Brain microvascular endothelial cell (primary cell): Measurements from ENCODE around the gene TADA2B.

ENCODE experiments used
- DNase-seq: peaks from one replicate; pipeline ENCODE4 v3.0.0-alpha.2; 2020
- H3K27ac ChIP-seq: fragments of 250-450 bp; sonication (Bioruptor Pico); 2 replicates; pipeline ENCODE4 v1.5.1; 2020; ENCODE audit warnings: mild to moderate bottlenecking, moderate library complexity
- H3K27me3 ChIP-seq: fragments of 250-450 bp; sonication (Bioruptor Pico); replicated peaks from 2 replicates; pipeline ENCODE4 v1.5.1; 2020; ENCODE audit warnings: mild to moderate bottlenecking
- H3K36me3 ChIP-seq: fragments of 250-450 bp; sonication (Bioruptor Pico); replicated peaks from 2 replicates; pipeline ENCODE4 v1.5.1; 2020; ENCODE audit warnings: mild to moderate bottlenecking
- H3K4me3 ChIP-seq: 2 replicates; pipeline ENCODE4 v1.5.1; 2011; ENCODE audit warnings: low read depth, mild to moderate bottlenecking, control low read depth, low read length, moderate library complexity
- in situ Hi-C: cut with HindIII; loops from 2 replicates; pipeline ENCODE4 v1.10.0; 2017; ENCODE audit warnings: low sequenced_read_pairs, low pct_ligation_motif_present
- TF ChIP-seq, protein P1 (sequence below): IDR thresholded peaks from 2 replicates; pipeline ENCODE4 v1.5.1; 2011; ENCODE audit warnings: low read depth, mild to moderate bottlenecking, moderate library complexity, low read length, control low read depth, inconsistent platforms; ENCODE audit errors: missing control alignments

Gene TADA2B

DNA sequence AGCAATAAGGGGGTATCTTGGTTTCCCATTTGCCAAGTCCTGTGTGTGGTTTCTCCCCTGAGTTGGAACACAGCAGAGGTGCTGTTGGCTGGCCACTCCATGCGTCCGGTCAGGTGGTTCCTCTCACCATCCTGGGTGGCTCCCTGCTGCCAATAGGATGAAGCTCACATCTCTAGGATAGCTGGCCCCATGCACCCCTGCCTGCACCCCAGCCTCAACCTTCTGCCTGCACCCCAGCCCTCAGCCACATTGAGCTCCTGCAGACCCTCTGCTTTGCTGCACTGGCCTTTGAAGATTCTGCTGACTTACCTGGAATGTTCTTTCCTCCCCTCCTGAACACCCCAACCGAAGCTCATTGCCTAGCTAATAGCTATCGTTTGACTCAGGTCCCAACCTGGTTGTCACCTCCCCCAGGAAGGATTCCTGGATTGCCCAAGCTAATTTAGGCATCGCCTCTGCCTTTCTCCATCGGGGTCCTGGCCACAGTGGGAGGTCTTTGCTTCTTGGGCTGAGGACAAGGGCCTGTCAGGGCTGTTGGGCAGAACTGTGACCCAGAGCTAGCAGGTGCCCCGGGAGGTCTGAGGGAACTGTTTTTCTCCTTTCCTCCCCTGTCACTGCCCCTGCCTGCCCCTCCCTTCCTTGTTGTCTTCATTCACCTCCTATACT, 61.3 kb downstream of the TADA2B start:
- H3K36me3 ChIP-seq, result no peaks in the 10 kb centered on the region
- in situ Hi-C loops, result no loop called here
- no peak overlapping the region for H3K27ac ChIP-seq
- no peak overlapping the region for H3K4me3 ChIP-seq
- TF ChIP-seq, protein P1, sequence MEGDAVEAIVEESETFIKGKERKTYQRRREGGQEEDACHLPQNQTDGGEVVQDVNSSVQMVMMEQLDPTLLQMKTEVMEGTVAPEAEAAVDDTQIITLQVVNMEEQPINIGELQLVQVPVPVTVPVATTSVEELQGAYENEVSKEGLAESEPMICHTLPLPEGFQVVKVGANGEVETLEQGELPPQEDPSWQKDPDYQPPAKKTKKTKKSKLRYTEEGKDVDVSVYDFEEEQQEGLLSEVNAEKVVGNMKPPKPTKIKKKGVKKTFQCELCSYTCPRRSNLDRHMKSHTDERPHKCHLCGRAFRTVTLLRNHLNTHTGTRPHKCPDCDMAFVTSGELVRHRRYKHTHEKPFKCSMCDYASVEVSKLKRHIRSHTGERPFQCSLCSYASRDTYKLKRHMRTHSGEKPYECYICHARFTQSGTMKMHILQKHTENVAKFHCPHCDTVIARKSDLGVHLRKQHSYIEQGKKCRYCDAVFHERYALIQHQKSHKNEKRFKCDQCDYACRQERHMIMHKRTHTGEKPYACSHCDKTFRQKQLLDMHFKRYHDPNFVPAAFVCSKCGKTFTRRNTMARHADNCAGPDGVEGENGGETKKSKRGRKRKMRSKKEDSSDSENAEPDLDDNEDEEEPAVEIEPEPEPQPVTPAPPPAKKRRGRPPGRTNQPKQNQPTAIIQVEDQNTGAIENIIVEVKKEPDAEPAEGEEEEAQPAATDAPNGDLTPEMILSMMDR, result no peak
- no peak for DNase-seq
- no peaks in the 10 kb centered on the region for H3K27me3 ChIP-seq

DNA sequence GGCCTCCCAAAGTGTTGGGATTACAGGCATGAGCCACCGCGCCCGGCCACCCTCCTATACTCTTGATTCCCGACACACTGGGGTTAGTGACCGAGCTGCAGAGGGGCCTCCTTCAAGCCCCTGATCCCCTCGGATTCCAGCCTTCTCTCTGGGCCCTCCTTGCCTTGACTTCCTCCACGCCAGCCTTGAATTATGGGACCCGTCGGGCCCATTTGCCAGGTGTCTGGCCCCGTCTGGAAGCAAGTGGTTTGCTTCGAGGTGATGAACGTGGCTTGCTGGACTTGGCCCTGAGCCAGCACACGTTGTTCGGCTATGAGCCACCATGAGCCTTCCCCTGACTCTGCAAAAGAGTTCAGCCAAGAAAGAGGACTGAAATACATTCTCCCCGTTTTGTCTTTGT, 62.1 kb downstream of the TADA2B start:
- in situ Hi-C loops, result no loop called here
- Histone ChIP-seq H3K27me3 (no peaks in the 10 kb centered on the region), H3K36me3 (no peaks in the 10 kb centered on the region), H3K27ac (no peak overlapping the region), H3K4me3 (no peak overlapping the region)
- DNase-seq, result no peak
- TF ChIP-seq, protein P1, result no peak

DNA sequence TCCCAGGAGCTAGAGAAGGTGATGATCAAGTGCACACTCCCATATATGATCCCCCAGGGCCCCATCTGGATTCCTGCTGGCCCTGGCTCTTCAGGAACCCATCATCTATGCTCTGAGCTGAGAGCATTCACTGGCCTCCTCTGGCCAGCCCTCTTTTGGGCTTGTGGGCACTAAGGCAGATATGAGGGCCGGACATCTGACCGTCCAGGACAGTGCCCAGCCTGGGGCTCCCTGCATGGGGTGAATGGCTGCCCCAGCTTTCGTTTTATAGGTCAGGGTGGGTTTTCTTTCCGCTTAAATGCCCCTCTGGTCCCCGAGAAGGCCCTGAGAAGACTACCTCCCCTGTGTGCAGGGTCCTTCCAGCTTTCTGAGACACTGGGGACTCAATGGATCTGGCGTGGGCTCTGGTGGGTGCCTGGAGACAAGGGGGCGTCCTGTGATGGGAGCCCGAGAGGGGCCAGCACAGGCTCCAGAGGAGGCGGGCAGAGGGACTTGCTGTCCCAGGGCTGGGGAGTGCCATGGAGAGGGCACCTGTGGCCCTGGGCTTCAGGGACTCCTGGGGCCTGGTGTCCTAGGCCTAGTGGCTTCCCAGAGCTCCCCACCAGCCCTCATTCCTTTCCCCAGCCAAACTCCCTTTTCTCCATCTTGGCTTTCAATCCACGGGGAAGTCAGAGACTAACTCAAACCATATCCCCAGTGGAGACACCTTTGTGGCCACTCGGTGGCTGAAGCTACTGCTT, 64.2 kb downstream of the TADA2B start:
- TF ChIP-seq, protein P1, result no peak
- Histone ChIP-seq H3K27ac (no peak overlapping the region), H3K36me3 (no peaks in the 10 kb centered on the region), H3K4me3 (no peak overlapping the region), H3K27me3 (no peaks in the 10 kb centered on the region)
- DNase-seq, result no peak
- in situ Hi-C loops, result no loop called here
